Measurements from ENCODE around the gene CCDC18. TPM values are rescaled to one million over a fixed set of nuclear protein-coding genes. Genes with fewer than 3 reads are reported as not detected.
"Not testable (repeated sequence)": the region's sequence is repeated elsewhere in the genome, so short reads cannot be mapped to it uniquely, and the experiment has no call there.

CCDC18 gene
- total and polyA plus RNA-seq, 2 donors from 2014 or later = 1.2 to 3.9 TPM

GRCh38 chr1:93219443-93219842 is 38.9 kb downstream of the CCDC18 start:
- DNase-seq (no peak), FAIRE-seq (no peak)
- Histone ChIP-seq H3K27me3 (ENCODE audit: control insufficient read depth, insufficient read depth, low read length) (no peaks in the 10 kb centered on the region), H3K9ac (ENCODE audit: low read length in 3 of 3) (no peak overlapping the region), H3K9me3 (ENCODE audit: control insufficient read depth in 2 of 3, insufficient read depth in 1 of 3, low read length in 3 of 3) (no peaks in the 10 kb centered on the region), H3K4me1 (ENCODE audit: control insufficient read depth in 2 of 3, insufficient read depth in 2 of 3, low read depth in 1 of 3, low read length in 3 of 3) (no peaks in the 10 kb centered on the region), H3K4me3 (ENCODE audit: low read length in 3 of 3) (peak overlapping the region in 2 of 3 donors; percentile 55 to 59), H3K27ac (ENCODE audit: low read depth in 2 of 2, low read length in 2 of 2) (no peak overlapping the region), H3K36me3 (ENCODE audit: control insufficient read depth in 2 of 3, insufficient read depth in 3 of 3, low read length in 3 of 3) (no peaks in the 10 kb centered on the region)
- TF ChIP-seq CTCF (IDR thresholded peaks at IDR 0.05; ENCODE audit: borderline replicate concordance, extremely low read depth, insufficient read depth) = no peak
- intact Hi-C loops (cut with DNase I) = no loop called here

- intact Hi-C loops (cut with DNase I); H3K27me3 ChIP-seq (ENCODE audit: control insufficient read depth, insufficient read depth, low read length); H3K36me3 ChIP-seq (ENCODE audit: control insufficient read depth in 2 of 3, insufficient read depth in 3 of 3, low read length in 3 of 3); FAIRE-seq; H3K9ac ChIP-seq (ENCODE audit: low read length in 3 of 3); H3K4me1 ChIP-seq (ENCODE audit: control insufficient read depth in 2 of 3, insufficient read depth in 2 of 3, low read depth in 1 of 3, low read length in 3 of 3); H3K27ac ChIP-seq (ENCODE audit: low read depth in 2 of 2, low read length in 2 of 2); H3K9me3 ChIP-seq (ENCODE audit: control insufficient read depth in 2 of 3, insufficient read depth in 1 of 3, low read length in 3 of 3); H3K4me3 ChIP-seq (ENCODE audit: low read length in 3 of 3); DNase-seq: not testable (repeated sequence)
Measured at GRCh38 chr1:93220716-93221115, 40.2 kb downstream of the CCDC18 start.

GRCh38 chr1:93221913-93222312 is 41.4 kb downstream of the CCDC18 start:
- no peak overlapping the region for H3K9ac ChIP-seq (ENCODE audit: low read length in 3 of 3)
- H3K9me3 ChIP-seq (ENCODE audit: control insufficient read depth in 2 of 3, insufficient read depth in 1 of 3, low read length in 3 of 3) = no peaks in the 10 kb centered on the region
- FAIRE-seq (no peak), DNase-seq (no peak)
- no peak for TF ChIP-seq CTCF (IDR thresholded peaks at IDR 0.05; ENCODE audit: borderline replicate concordance, extremely low read depth, insufficient read depth)
- no peaks in the 10 kb centered on the region for H3K27me3 ChIP-seq (ENCODE audit: control insufficient read depth, insufficient read depth, low read length)
- no peaks in the 10 kb centered on the region for H3K4me1 ChIP-seq (ENCODE audit: control insufficient read depth in 2 of 3, insufficient read depth in 2 of 3, low read depth in 1 of 3, low read length in 3 of 3)
- no peaks in the 10 kb centered on the region for H3K36me3 ChIP-seq (ENCODE audit: control insufficient read depth in 2 of 3, insufficient read depth in 3 of 3, low read length in 3 of 3)
- H3K27ac ChIP-seq (ENCODE audit: low read depth in 2 of 2, low read length in 2 of 2) = no peak overlapping the region
- intact Hi-C loops (cut with DNase I) = no loop called here
- no peak overlapping the region for H3K4me3 ChIP-seq (ENCODE audit: low read length in 3 of 3)

GRCh38 chr1:93223023-93223675 is 42.6 kb downstream of the CCDC18 start:
- FAIRE-seq = peak; percentile 37
- no peaks in the 10 kb centered on the region for H3K36me3 ChIP-seq (ENCODE audit: control insufficient read depth in 2 of 3, insufficient read depth in 3 of 3, low read length in 3 of 3)
- intact Hi-C loops (cut with DNase I) = no loop called here
- no peaks in the 10 kb centered on the region for H3K9me3 ChIP-seq (ENCODE audit: control insufficient read depth in 2 of 3, insufficient read depth in 1 of 3, low read length in 3 of 3)
- no peaks in the 10 kb centered on the region for H3K27me3 ChIP-seq (ENCODE audit: control insufficient read depth, insufficient read depth, low read length)
- DNase-seq = no peak
- no peak overlapping the region for H3K9ac ChIP-seq (ENCODE audit: low read length in 3 of 3)
- no peak overlapping the region for H3K27ac ChIP-seq (ENCODE audit: low read depth in 2 of 2, low read length in 2 of 2)
- TF ChIP-seq CTCF (IDR thresholded peaks at IDR 0.05; ENCODE audit: borderline replicate concordance, extremely low read depth, insufficient read depth) = no peak
- no peaks in the 10 kb centered on the region for H3K4me1 ChIP-seq (ENCODE audit: control insufficient read depth in 2 of 3, insufficient read depth in 2 of 3, low read depth in 1 of 3, low read length in 3 of 3)
- H3K4me3 ChIP-seq (ENCODE audit: low read length in 3 of 3) = no peak overlapping the region
